GM21723 (cell line): Measurements from ENCODE around the gene ATP6V1E1.
"Not testable (repeated sequence)": the region's sequence is repeated elsewhere in the genome, so short reads cannot be mapped to it uniquely, and the experiment has no call there.

Source experiments
- ATAC-seq: cut with Tn5 transposase; IDR thresholded peaks from one replicate; pipeline ENCODE4 v1.9.1; 2021; ENCODE audit warnings: mild to moderate bottlenecking, moderate library complexity; ENCODE audit not compliant: unreplicated experiment

Gene ATP6V1E1

DNA sequence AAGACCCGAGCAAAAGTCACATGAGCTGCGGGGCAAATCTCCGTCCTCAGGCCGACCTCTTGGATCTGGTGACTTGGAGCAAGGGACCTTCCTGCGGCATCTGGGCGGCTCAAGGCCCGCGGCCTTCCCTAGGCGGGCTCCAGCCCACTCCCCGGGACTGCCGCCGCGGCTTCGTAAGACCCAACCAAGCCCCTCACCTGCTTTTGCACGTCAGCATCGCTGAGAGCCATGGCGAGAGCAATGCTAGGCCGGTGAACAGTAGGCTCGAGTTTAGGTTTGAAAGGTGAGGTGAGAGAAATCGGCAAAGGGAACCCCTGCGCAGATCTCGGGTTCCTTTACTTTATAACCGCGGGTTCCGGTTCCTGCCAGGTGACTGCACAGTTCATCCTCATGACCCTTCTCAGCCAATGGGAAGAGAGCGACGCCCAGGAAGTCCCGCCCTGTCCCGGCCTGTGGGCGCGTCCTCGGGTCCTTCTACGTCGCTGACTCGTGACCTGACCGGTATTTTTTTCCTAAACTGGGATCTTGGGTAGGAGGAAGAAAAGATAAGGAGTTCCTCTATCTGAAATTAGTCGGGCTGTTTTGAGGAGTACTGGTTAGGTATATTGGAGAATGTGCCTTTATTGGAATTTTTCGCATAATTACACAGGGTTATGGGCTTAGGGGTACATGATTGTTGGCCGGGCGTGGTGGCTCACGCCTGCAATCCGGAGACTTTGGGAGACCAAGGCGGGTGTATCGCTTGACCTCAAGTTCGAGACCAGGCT lies at the start of gene ATP6V1E1:
Gene ATP6V1E1, minus strand, starts transcription at position 344 of the 767 bp plus-strand sequence. Its CDS starts 114 bp downstream, at position 230.
- peak; percentile 99 for ATAC-seq

DNA sequence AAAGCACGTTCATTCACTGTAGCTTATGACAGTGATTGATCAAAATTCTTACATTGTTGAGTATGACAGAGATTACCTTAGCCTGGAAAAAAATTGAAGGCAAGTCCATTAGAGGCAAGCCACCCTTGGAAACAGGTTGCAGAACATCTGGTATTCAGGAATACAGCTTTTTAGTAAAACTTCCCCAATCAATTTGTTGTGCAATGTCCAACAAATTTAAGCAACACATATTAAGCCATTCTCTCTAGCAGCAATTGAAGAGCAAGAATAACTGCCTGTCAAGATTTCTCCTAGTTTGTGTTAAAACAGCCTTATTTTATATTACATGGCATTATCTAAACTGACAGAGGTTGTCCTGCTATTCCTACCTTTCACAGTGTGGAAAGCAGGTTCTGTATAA lies 47.0 kb upstream of the ATP6V1E1 start:
- ATAC-seq = no peak

DNA sequence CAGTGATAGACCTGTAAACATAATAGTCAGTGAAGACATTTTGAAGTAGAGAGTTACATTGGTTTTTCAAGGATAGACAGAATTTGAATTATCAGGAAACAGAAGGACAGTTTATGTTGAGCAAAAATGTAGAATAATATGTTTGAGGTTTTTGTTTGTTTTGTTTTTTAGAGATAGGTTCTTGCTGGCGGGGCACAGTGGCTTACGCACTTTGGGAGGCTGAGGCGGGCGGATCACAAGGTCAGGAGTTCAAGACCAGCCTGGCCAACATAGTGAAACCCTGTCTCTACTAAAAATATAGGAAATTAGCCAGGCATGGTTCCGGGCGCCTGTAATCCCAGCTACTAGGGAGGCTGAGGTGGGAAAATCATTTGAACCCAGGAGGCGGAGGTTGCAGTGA lies 45.6 kb upstream of the ATP6V1E1 start:
- ATAC-seq = no peak

DNA sequence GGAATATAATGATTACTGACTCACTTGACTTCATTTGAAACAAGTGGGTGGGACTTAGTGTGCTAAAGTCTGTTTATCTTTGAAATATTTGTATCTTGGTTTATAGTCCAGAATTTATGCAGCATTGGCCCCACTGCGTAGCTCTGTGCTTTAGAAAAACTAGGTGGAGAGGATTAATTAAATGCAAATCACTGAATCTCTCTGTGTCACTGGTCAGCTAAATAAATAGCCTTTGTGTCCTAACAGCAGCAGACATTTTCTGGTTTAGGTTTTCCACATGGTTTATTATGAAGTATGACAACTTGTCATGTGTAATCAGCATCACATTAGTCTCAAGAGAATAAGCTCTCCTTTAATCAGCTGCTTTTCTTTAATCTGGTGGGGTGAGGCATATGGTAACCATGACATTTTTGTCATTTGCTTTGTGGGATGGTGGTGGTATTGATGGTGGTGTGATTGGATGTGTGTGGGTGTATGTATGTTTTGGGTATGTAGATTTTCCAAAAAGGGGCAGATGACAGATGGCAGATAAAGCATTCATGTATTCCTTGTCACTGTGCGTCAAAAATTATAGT lies 44.0 kb upstream of the ATP6V1E1 start:
- ATAC-seq = no peak

DNA sequence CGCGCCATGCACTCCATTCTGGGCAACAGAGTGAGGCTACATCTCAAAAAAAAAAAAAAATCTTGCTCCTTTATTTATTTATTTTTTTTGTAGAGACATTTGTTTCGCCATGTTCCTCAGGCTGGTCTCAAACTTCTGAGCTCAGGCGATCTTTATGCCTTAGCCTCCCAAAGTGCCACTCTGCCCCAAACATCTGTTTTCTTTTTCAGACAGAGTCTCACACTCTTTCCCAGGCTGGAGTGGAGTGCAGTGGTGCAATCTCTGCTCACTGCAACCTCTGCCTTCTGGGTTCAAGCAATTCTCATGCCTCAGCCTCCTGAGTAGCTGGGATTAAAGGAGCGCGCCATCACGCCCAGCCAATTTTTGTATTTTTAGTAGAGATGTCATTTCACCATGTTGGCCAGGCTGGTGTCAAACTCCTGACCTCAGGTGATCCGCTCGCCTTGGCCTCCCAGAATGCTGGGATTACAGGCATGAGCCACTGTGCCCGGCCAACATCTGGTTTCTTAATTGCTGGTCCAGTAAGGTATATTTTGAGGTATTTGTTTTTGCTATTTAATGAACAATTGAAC lies 43.1 kb upstream of the ATP6V1E1 start:
- ATAC-seq = not testable (repeated sequence)

DNA sequence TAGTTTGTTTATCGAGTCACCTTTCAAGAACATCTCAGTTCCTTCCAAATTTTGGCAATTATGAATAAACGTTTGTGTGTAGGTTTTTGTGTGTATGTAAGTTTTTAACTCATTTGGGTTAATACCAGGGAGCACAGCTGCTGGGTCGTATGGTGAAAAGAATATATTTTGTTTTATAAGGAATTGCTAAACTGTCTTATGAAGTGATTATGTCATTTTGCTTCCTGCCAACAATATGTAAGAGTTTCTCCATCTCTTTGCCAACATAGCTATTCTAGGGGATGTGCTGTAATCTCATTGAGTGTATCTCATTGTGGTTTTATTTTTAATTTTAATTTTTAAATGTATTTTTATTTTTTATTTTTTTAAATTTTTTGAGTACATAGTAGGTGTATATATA lies 37.3 kb upstream of the ATP6V1E1 start:
- ATAC-seq = no peak

DNA sequence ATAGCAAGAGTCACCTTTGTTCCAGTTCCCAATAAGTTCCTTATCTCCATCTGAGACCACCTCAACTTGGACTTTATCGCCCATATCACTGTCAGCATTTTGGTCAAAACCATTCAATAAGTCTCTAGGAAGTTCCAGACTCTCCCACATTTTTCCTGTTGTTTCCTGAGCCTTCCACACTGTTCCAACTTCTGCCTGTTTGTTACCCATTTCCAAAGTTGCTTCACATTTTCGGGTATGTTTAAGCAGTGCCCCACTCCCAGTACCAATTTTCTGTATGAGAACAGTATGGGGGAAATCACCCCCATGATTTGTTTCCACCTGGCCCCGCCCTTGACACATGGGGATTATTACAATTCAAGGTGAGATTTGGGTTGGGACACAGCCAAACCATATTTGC lies 36.7 kb upstream of the ATP6V1E1 start:
- ATAC-seq = no peak

DNA sequence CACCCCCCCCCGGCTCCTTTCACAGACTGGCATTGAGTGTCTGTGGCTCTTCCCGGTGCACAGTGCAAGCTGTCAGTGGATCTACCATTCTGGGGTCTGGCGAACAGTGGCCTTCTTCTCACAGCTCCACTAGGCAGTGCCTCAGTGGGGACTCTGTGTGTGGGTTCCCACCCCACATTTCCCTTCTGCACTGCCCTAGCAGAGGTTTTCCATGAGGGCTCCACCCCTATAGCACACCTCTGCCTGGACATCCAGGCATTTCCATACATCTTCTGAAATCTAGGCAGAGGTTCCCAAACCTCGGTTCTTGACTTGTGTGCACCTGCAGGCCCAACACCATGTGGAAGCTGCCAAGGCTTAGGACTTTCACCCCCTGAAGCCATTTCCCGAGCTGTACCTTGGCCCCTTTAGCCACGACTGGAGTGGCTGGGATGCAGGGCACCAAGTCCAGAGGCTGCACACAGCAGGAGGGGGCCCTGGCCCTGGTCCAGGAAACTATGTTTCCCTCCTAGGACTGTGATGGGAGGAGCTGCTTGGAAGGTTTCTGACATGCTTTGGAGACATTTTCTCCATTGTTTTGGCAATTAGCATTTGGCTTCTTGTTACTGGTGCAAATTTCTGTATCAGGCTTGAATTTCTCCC lies 36.0 kb upstream of the ATP6V1E1 start:
- no peak for ATAC-seq

DNA sequence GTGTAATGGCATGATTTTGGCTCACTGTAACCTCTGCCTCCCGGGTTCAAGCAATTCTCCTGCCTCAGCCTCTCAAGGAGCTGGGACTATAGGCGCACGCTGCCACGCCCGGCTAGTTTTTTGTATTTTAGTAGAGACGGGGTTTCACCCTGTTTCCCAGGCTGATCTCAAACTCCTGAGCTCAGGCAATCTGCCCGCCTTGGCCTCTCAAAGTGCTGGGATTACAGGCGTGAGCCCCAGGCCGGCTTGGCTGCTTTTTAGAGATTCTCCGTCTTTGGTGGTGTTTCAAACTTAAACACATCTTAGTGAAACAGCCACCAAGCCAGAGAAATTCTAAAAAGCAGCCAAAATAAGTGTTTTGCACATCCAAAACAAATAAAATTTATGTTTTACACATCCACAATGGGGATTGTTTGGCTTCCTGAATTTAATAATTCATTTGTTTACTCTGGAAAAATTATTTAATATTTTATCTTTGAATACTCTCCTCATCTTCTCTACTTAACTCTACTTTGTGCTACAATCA lies 28.4 kb upstream of the ATP6V1E1 start:
- no peak for ATAC-seq

DNA sequence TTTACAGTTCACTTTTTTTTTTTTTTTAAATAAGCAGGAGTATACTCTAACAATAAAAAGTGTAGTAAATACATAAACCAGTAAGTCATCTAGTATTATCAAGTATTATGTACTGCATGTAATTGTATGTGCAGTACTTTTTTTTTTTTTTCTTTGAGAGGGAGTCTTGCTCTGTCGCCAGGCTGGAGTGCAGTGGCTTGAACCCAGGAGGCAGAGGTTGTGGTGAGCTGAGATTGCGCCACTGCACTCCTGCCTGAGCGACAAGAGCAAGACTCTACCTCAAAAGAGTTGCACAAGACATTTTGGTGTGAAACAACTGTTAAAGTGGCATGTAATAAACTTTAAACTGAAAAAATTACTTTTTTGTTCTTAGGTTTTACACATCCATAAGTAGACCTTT lies 26.7 kb upstream of the ATP6V1E1 start:
- no peak for ATAC-seq

DNA sequence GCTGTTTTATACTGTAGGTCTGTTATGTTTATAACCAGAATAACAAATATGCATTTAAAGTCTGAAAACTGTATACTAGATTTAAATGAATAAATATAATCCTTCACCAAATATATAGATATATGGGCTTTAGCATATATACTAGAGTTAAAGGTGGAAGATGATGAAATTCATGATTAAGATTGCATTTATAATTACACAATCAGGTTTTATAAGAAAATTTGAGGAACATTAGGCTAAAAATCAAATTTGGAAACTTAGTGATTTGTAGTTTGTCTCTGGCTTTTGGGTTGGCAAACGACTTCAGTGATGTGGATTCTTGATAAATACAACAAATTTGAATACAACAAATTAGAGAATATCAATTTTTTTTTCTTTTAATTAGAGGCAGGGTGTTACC lies 20.0 kb upstream of the ATP6V1E1 start:
- no peak for ATAC-seq

DNA sequence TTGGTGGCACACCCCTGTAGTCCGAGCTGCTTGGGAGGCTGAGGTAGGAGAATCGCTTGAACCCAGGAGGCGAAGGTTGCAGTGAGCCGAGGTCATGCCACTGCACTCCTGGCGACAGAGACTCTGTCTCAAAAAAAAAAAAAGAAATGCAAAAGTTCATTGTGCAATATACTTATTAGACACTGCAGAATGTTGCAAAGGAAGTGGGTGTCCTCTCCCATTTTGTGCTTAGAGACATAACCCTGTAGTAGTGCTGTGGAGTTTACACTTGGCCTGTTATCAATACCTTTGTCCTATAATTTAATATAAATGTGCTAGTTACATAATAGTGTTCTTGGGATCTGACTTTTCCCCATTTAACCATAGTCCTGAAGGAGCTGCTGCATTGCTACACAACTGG lies 19.4 kb upstream of the ATP6V1E1 start:
- ATAC-seq = no peak

DNA sequence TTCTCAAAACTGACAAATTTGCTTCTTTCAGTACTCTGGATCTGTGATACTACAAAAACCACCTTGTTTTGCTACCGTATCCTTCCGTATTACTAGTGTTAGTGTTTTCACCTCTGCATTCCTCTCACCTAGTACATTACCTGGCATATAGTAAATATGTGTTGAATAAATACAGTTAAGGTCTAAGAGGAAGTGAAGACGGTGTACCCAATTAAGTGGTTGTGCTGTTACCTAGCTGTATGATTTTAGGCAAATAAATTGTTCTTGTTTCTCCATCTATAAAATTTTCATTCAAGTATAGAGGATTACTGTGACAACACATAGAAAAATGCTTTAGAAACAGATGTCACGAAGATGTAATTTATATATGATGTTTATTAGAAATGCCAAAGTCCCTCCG lies 18.9 kb upstream of the ATP6V1E1 start:
- ATAC-seq = no peak

DNA sequence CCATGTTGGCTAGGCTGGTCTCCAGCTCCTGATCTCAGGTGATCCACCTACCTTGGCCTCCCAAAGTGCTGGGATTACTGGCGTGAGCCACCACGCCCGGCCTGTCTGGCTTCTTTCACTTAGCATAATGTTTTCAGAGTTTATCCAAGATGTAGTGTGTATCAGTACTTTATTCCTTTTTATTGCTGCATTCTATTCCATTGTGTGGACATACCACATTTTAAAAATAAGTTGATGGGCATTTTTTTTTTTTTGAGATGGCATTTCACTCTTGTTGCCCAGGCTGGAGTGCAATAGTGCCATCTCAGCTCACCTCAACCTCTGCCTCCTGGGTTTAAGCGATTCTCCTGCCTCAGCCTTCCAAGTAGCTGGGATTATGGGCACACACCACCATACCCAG lies 13.8 kb upstream of the ATP6V1E1 start:
- ATAC-seq = not testable (repeated sequence)

DNA sequence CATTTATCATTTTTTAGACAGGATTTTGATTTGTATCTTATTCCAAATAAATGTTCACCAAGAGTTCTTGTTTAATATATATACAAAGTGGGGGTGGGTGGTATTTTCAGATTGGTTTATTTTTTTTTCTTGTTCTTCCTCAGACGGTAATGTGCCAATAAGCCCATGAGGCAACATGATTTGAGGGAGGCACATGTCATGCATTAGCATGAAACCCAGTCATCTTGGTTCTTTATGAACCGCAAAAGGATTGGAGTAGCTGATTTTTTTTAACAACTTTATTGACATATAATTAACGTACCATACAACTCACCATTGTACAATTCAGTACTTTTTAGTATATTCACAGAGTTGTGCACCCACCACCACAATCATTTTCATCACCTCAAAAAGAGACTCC lies 12.7 kb upstream of the ATP6V1E1 start:
- ATAC-seq = no peak

DNA sequence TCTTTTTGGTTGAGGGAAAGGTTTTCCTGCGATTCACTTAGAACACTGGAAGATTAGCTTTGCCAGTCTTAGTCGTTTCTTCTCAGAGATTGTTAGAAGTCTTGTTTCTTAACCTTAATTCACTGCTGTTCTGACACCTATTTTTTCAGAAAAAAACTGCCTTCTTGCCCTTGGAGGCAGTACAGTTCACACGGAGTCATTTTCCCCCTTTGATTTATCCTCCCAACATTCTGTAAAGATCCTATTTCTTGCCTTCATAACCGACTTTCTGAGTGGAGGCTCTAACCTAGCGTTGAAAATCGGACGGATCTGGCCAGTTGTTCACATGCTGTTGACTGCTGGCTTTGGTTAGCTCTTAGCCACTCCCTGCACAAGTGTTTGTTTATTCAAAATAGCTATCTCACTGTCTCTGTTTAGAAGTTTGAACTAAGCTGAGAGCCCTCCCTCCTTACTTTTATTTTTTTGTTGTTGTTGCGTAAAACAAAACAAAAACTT lies 10.7 kb upstream of the ATP6V1E1 start:
- ATAC-seq = peak; percentile 42

DNA sequence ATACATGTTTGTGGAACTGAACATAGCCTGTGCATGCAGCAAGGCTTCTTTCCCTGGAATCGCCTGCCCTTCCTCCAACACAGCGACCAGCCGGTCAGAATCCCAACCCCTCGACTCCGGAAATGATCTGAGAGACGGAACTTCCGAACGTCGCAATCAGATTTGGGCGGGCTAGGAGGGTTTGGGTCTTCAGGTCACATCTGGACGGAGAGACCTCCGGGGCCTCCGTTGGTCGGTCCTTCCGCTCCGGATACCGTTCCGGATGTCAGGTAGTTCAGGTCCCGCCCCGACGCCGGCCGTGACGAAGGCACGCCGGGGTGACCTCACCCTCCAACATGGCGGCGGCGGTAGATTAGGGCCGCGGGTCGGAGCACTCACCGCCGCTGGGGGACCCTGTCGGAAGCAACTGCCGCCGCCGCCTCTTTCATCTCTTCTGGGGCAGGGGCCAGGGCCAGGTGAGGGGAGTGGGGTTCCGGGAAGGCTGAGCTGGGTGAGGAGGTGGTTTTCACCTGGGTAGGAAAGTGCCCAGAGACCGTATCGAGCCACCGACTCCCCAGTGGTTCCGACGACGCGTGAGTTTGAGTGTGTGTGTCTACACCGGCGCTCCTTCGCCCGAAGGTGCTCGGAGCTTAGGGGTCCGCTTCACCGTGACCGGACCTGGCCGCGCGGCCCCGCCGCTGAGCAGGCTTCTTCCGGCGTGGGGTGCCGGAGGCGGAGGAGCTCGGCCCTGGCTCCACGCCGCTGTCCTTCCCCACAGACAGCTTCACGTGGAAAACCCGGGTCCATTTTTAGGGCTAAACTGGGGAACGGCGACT lies 10.1 kb upstream of the ATP6V1E1 start, which contains the start of gene BCL2L13:
Gene BCL2L13, plus strand, starts transcription at position 326 of the 815 bp plus-strand sequence. CDS start 16,955 bp downstream, outside the sequence.
- peak; percentile 91 for ATAC-seq

DNA sequence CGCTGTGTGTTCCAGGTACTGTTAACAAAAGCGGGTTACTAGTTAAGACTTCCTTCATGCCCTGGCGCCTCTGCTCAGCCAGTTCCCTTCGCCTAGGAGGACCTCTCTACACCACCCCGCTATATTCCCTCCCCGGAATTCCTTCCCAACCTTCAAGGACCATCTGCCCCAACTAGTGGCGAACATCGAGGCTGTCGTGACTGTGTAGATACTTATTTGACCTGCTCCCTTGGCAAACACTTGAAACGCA lies 9.6 kb upstream of the ATP6V1E1 start:
- peak; percentile 32 for ATAC-seq

DNA sequence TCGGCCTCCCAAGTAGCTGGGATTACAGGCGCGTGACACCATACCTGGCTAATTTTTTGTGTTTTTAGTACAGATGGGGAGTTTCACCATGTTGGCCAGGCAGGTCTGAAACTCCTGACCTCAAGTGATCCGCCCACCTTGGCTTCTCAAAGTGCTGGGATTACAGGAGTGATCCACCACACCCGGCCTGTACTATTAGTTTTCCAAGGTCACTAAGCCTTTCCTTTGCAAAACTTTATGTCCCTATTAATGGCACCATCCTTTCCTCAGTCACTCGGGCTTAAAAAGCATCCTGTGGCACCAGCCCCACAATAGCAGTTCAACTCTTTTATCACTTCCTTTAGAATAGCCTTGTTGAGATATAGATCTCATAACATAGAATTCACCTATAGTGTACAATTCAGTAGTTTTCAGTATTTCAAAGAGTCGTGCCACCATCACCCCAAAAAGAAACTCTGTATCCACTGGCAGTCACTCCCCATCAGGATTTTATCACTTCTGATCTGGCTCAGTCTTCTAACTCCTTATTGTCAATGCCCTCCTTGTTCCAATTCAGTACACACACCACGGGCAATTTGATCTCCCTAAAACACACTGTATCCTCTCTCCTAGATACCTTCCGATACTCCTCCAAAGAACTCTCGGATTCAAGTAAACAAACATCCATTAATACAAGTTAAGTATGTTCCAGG lies 9.1 kb upstream of the ATP6V1E1 start:
- no peak for ATAC-seq

DNA sequence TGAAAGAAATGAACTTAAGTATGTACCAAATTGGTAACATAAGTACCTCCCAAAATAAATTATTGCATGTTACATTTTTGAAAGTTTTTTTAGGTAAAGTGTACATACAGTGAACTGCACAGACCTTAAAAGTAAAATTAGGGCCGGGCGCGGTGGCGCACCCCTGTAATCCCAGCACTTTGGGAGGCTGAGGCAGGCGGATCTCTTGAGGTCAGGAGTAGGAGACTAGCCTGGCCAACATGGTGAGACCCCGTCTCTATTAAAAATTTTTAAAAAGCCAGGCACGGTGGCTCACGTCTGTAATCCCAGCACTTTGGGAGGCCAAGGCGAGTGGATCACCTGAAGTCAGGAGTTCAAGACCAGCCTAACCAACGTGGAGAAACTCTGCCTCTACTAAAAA lies 8.3 kb upstream of the ATP6V1E1 start:
- not testable (repeated sequence) for ATAC-seq
